ENCODE measurements around the gene SORCS1.

The SORCS1 gene

GRCh38 chr10:107103174-107104025, 61.1 kb downstream of the SORCS1 start:
- no peak for DNase-seq

GRCh38 chr10:107098326-107098725, 66.2 kb downstream of the SORCS1 start:
- DNase-seq: no peak

DNA sequence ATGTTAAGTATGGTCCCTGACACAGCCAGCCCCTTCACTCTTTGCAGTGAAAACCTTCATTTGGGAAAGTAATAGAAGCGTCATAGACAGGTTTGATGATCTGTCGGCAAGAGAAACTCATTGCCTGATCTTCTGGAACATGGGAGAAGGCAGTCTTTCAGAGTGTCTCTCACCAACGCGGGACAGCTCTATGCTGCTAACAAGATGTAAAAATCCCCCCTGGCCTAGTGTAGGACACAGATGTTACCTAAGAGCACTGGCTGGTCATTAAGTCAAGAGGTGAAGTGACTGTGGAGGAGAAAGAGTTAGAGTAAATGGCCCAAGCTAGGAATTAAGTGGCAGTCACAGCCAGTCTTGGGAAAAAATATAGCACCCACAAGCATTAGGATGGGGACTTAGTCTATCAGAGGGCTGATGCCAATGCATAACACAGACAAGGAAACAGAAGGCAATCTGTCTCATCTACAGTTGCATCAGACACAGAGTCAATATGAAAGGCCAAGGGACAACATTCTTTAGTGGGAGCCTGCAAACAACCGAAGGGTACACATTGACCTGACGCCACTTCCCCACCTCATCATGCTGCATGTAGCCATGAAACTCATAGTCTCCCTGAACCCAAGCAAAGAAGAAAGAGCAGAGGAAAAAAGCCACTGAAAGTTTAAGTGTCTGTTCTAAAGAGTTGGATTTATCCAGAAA, 69.5 kb downstream of the SORCS1 start:
- DNase-seq: no peak

DNA sequence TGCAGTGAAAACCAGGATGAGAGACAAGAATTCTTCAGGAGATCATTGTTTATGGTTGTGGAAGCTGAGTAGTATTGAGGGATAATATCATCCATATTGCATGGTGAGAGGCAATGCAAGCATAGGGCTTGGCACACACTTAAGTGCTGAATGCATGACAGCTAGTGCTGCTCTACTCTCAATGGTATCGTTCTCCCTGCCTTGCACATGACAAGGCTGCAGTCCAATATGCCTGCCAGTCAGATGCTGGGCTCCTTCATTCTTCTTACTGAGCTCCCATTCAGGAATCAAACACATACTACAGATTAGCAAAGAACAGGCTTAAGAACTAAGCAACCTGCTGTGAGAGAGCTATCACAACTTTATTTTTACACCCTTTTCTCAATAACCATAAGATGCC, 72.2 kb downstream of the SORCS1 start:
- DNase-seq: no peak

GRCh38 chr10:107091126-107091525, 73.4 kb downstream of the SORCS1 start:
- no peak for DNase-seq

DNA sequence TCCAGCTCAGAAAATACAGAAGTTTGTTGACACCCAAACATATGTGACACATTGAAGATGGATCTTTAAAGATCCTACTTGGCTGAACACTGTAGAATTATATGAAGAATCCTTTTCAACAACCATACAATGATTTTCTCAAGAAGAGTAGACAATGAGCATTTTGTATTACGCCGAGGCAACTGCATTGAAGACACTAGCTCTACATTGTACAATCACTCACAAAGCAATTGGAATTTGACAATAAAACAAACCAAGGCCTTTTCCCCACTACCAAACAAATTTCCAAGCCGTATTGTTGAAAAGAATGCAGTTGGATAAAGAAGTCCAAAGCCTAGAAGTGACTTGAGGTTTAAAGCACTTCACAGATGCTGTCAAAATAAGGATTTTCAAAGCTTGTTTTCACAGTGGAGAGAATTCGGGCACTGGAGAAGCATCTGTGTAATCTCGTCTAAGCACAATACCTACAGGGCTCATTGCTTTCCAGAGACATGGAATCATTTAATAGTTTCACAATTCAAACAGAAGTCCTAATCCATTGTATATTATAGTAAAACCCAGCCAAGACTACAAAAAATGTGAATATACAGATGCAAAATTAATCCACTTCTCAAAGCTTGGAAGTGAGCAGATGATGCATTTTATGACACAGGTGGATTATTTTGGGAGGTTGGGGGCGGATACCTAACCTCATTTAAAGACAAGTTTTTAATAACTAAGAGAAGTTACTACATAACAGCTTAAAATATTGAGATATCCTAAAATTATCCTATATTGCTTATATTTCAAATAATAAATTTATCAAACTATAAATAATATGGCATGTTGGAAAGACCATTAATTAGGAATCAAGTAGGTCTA, 78.6 kb downstream of the SORCS1 start:
- no peak for DNase-seq

- DNase-seq: no peak
Measured at GRCh38 chr10:107083388-107084009, 81.0 kb downstream of the SORCS1 start.

DNA sequence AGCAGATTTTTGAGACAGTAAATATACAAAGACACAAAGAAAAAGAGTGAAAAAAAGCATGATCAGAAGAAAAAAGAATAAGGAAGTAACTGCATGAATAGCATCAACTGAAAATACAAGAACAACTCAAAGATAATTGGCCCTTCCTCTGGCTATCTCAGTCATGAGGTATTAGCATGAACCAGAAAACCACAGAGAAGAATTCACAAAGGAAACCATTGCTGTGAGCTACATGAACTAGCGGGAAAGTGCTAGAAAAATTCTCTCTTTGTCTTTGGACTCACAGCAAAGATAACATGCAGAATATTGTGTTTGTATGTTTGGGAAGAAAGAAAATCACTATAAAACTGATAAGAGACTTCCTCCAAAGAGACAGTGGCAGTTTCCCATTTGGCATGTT, 82.9 kb downstream of the SORCS1 start:
- DNase-seq: no peak

DNA sequence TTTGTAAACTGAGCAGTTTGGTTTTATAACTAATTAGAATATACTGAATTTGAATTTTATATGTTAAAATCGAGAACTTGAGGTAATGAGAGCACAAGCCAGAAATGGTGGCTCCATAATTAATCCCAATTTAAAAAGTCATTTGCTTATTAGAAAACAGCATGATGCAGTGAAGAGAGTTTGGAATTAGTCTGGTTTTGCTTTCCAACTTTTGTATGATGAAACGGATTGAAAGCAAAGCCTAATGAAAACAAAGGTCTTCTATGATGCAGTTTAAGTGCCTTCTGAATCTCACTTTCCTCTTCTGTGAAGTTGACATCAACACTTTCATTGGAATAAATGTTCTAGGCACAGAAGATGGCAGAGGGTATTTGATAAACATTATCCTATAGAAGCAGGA, 89.4 kb downstream of the SORCS1 start:
- DNase-seq: no peak

DNA sequence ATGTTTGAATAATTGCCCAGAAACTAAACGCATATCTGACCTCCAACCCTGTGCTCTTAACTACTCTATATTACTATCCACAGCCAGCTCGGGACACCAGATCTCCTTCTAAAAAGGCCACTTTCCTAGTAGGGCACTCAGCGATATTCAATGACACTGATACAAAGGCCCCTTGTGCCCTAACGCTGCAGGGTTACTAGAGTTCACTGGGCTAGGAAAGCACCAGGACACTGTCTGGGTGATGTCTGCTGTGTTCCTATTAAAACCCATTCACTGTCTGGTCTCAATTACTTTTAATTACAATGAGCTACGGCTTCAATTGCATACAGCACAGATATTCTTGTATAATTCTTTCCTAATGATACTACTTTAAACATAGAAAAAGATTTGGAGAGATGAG, 91.7 kb downstream of the SORCS1 start:
- DNase-seq: no peak

DNA sequence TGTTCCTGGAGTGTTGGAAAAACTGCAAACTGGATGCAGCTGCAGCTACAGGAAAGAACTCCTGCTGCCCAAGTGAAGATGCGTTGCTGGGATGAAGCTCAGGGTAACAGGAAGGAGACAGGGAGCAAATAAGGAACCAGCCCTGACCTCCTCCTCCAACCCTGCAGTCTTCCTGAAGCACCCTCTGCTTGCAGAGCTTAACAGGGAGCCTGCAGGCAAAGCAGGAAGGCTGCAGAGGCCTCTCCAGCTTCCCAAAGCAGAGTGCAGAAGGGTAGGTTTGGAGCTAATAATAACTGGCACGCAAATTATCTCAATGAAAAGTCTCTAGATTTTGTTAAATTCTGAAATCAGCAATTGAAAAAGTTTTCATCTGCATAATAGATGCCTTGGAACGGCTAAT, 92.5 kb downstream of the SORCS1 start:
- DNase-seq: no peak

DNA sequence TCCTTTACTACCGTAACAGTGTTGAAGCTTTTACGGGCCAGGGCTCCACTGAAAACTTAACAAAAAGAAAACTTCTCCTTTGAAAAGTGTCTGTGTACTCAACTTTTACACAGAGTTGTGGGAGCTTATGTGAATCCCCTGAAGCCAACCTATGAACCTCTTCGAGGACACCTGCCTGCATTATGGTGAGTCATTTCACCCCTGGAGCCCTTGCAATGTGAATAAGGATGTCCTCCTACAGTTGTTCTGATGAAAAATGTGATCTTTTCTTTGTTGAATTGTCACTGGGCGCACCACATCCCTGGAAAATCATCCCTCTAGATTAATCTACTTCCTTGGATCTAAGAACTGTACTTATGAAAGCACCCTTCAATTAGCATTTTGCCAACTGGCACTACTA, 93.2 kb downstream of the SORCS1 start:
- no peak for DNase-seq

- DNase-seq: no peak
Measured at GRCh38 chr10:107067843-107068242, 96.7 kb downstream of the SORCS1 start.

- DNase-seq: no peak
Measured at GRCh38 chr10:107064075-107064474, 100.4 kb downstream of the SORCS1 start.

- no peak for DNase-seq
Measured at GRCh38 chr10:107059872-107060271, 104.6 kb downstream of the SORCS1 start.

DNA sequence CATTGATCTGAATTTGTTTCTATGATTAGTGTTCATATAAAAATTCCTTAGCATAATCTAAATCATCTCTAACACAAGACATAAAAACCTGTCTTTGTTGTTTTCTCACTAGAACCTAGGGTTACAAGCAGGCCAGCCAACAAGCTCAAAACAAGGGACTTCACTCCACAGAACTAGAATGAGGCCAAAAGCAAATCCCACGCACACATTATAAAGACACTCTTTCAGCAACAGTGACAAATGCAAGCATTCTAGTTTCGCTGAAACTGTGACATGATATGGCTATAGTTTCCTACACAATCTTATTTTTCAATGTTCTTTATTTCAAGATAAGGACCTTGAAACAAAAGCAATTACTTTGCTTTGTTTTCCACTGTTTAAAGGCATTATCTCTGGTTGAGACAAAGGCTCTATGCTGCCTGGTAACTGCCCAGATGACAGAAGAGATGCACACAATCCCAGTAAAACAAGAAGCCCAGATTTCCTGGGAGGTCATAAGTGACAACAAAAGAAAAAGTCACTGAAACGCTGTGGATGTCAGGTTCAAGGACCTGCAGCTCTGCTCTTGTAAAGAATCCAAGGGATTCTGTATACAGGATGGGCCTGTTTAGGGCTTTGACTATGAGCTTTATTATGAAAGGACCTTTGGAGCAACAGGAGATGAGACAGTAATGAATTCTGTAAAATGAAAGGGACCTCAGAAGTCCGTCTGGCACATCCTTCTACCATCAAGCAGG, 105.3 kb downstream of the SORCS1 start:
- no peak for DNase-seq

DNA sequence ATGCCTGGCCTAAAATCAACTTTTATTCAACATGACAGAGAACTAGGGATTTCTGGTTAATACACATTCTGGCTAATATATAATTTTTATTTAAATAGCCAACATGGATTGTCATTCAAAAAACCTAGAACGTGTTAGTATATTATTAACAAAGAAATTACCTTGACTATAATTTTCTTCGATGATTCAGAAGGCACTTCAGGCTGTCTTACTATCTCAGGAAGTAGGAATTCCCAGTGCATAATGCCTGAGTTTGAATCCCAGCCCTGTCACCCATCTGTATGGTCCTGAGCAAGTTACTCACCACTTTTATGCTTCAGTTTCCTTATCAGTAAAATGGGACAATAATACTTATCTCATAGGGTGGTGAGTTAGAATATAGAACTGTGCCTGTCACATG, 106.2 kb downstream of the SORCS1 start:
- no peak for DNase-seq

DNA sequence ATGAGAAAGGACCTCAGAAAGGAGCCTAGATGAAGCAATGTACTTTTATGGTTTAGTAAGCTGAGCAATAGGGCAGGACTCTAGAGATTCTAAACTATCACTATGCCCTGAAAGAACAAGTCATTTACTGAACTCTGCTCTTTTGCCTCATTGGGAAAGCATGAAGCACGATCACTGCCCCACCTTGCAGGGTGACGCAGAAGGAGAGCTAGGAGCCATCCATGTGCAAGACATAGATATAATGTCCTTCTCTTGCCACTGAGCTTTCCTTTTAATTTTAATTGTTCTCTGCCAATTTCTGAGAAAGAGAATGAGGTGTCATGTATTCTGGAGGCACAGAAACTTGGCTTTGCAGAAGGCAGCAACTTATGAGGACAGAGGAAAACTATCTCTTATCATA, 108.3 kb downstream of the SORCS1 start:
- DNase-seq: no peak

- no peak for DNase-seq
Measured at GRCh38 chr10:107054469-107055156, 109.9 kb downstream of the SORCS1 start.

DNA sequence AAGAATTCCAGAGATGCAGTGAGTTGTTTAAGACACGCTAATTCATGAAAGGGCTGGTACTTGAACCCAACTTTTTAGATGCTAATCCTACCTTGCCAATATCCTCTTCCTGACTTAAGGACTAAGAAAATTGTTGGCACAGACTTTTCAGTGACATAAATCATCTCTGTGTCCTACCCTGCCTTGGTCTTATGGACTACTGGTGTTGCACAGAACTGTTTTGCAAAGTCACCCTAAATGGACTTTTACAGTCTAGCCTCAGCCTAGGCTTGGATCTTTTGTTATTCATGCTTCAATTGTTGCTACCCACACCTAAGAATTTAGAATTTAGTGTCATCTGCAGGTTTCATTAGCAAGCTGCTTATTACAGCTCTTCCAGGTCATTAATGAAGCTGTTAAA, 112.7 kb downstream of the SORCS1 start:
- no peak for DNase-seq

- DNase-seq: no peak
Measured at GRCh38 chr10:107043461-107043860, 121.0 kb downstream of the SORCS1 start.

Measured in activated CD4-positive, CD25-positive, alpha-beta regulatory T cell treated with anti-CD3 and anti-CD28 coated beads, Interleukin-2, amount 50 U/mL, for 72 hours (primary cell).